GM13976 (cell line): ENCODE results near the gene CCNB1IP1.
"Not testable (repeated sequence)": the region's sequence is repeated elsewhere in the genome, so short reads cannot be mapped to it uniquely, and the experiment has no call there.

Experiments
- DNase-seq: peaks from one replicate; pipeline ENCODE4 v3.0.0; 2012; ENCODE audit warnings: low spot score
- in situ Hi-C: fragments of 300-500 bp; cut with MboI; formaldehyde crosslinking; loops from one replicate; pipeline ENCODE4 v1.12.0; 2022; ENCODE audit warnings: low sequenced_read_pairs, mixed read lengths, inconsistent platforms; ENCODE audit not compliant: unreplicated experiment
- TF ChIP-seq, protein P1 (sequence below): IDR thresholded peaks from 2 replicates; pipeline ENCODE4 v1.5.1; 2012; ENCODE audit warnings: borderline replicate concordance, mild to moderate bottlenecking; ENCODE audit not compliant: insufficient read depth; ENCODE audit errors: extremely low read depth, missing control alignments, control extremely low read depth

Gene CCNB1IP1

DNA sequence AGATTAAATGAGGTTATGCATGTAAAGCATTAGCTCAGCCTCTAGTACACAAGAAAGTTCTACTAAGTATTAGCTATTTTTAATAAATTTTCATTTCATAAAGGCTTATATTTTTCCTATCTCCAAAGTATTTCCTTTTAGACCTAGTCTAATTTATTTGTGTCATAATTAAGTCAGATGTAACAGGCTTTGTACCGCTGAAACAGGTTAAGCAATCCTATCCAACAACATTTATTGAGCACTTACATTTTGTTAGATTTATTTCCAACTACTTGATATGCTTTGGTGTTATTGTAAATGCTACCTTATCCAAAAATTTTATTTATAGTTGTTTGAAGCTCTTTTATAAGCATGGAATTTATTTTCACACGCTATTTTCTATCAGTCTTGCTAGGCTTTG lies 8.6 kb upstream of the CCNB1IP1 start:
- no peak for DNase-seq
- TF ChIP-seq, protein P1, sequence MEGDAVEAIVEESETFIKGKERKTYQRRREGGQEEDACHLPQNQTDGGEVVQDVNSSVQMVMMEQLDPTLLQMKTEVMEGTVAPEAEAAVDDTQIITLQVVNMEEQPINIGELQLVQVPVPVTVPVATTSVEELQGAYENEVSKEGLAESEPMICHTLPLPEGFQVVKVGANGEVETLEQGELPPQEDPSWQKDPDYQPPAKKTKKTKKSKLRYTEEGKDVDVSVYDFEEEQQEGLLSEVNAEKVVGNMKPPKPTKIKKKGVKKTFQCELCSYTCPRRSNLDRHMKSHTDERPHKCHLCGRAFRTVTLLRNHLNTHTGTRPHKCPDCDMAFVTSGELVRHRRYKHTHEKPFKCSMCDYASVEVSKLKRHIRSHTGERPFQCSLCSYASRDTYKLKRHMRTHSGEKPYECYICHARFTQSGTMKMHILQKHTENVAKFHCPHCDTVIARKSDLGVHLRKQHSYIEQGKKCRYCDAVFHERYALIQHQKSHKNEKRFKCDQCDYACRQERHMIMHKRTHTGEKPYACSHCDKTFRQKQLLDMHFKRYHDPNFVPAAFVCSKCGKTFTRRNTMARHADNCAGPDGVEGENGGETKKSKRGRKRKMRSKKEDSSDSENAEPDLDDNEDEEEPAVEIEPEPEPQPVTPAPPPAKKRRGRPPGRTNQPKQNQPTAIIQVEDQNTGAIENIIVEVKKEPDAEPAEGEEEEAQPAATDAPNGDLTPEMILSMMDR, result no peak
- in situ Hi-C loops, result loop anchor here (25.0 kb wide), 1 partner anchor 521 kb away; no protein-coding TSS in a partner anchor

DNA sequence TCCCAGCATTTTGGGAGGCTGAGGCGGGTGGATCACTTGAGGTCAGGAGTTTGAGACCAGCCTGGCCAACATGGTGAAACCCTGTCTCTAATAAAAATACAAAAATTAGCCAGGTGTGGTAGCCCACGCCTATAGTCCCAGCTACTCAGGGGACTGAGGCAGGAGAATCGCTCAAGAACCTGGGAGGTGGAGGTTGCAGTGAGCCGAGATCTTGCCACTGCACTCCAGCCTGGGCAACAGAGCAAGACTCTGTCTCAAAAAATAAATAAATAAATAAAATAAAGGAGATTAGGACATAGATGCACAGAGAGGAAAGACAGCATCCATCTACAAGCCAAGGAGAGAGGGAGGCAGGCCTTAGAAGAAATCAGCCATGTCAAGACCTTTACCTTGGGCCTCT lies 8.0 kb upstream of the CCNB1IP1 start:
- in situ Hi-C loops, result loop anchor here (25.0 kb wide), 1 partner anchor 521 kb away; no protein-coding TSS in a partner anchor
- not testable (repeated sequence) for DNase-seq

DNA sequence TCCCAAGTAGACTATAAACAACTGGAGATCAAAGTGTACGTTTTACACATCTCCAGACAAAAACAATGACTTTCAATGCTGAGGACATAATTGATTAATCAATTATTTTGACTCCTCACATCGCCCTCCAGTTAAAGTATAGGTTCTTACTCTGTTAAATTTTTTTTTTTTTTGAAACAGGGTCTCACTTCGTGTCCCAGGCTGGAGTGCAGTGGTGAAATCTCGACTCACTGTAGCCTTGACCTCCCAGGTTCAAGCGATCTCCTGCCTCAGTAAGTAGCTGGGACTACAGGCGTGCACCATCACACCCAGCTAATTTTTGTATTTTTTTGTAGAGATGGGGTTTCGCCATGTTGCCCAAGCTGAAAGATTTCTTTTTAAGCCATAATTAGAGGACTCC lies 938 bp upstream of the CCNB1IP1 start:
- DNase-seq, result no peak
- TF ChIP-seq, protein P1, result no peak
- in situ Hi-C loops, result loop anchor here (25.0 kb wide), 1 partner anchor 528 kb away; no protein-coding TSS in a partner anchor

DNA sequence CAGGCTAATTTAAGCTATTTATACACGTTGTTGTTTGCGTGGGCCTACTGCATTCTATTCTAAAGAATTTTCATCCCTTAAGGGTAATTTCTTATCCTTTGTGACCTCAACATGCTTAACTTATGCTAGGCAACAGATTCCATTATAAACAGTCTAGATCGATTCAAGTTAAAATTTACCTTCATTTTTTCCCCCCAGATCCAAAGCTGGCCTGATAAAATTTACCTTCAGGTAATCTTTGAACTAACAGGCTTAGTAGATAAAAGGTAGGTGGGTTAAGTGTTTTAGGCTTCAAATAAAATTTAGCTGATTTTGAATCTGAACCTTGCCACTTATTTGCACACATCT lies 389 bp upstream of the CCNB1IP1 start:
- DNase-seq, result no peak
- in situ Hi-C loops, result loop anchor here (25.0 kb wide), 1 partner anchor 529 kb away; no protein-coding TSS in a partner anchor
- TF ChIP-seq, protein P1, result no peak

DNA sequence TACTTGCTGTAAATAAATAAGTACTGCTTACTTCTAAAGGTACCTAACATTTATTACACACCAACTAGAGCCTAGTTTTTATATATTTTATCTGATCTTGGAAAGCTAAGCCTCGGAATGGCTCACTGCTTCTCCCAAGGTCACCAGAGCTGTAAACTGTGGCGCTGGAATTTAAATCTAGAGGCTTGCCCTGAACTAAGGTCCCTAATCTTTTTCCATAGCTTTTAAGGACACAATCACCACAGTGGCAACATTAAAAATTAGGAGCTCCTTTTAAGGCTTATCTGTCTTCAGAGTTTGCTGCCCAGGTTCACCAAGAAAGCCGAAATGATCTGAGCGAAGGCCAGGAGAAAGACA lies 670 bp downstream of the CCNB1IP1 start:
- TF ChIP-seq, protein P1, result no peak
- in situ Hi-C loops, result loop anchor here (25.0 kb wide), 1 partner anchor 530 kb away; no protein-coding TSS in a partner anchor
- DNase-seq, result no peak

DNA sequence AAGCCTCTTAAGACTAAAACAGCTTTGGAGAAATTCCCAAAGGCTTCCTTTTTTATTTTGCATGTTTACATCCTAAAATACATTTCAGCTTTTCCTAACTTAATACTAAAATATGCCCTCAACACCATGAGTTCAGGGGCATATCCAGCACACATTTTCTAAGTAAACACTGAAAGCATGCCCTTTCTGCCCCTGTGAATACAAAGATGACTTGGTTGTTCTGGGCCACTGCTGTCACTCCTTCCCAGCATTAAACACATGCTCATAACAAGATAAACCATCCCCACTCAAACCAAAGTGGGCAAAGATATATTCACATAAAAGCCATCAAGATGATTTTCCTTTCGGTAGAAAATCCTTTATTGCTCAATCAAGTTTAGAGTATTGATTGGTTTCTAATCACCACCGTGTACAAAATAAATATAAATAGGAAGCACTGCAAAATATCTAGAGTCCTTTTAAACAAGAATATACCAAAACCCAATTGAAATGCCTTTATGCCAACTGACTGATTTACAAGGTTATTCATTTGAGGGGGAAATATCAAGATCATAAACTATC lies 1.9 kb downstream of the CCNB1IP1 start:
- TF ChIP-seq, protein P1, result no peak
- no peak for DNase-seq
- in situ Hi-C loops, result loop anchor here (25.0 kb wide), 1 partner anchor 531 kb away; no protein-coding TSS in a partner anchor

DNA sequence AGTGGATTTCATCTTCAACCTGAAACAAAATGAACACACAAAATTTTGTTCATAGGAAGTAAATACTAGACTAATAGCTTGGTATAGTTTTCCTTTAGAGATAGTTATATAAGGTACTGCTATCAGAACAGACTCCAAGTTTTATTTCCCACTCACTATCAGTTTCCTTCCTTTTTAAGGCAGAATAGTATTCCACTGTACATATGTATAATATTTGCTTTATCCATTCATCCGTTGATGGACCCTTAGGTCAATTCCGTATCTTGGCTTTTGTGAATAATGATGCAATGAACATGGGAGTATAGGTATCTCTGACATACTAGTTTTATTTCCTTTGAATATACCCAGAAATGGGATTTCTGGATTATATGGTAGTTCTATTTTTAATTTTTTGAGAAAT lies 3.7 kb downstream of the CCNB1IP1 start:
- TF ChIP-seq, protein P1, result no peak
- DNase-seq, result no peak
- in situ Hi-C loops, result loop anchor here (10.0 to 25.0 kb wide), 3 partner anchors 275 to 533 kb away; partner anchors contain the start of genes ANG and RNASE4
